SK-N-SH (cell line): Measurements from ENCODE around the gene DDX51. TPM values are rescaled to one million over a fixed set of nuclear protein-coding genes. Genes with fewer than 3 reads are reported as not detected.
A peak's percentile ranks its signal among the peaks of the same experiment; 100 is the strongest.

ENCODE experiments used
- CTCF ChIA-PET: fragments of 300-600, 350-600 bp; formaldehyde crosslinking; extraction: SDS; loops from one replicate; lab custom pipeline; 2021; lab: Yijun Ruan, JAX
- POLR2A ChIA-PET: fragments of 350-600 bp; sonication (Branson Sonifier 250); formaldehyde crosslinking; extraction: SDS; loops from one replicate; lab custom pipeline; 2020; ENCODE audit warnings: antibody characterized with exemption, inconsistent platforms; lab: Yijun Ruan, JAX
- DNase-seq: peaks from one replicate; pipeline ENCODE4 v3.0.0; 2012
- H2AFZ ChIP-seq: fragments of 200-600 bp; sonication (generic); 2 replicates; pipeline ENCODE4 v1.8.1; 2016; ENCODE audit warnings: antibody characterized with exemption, mild to moderate bottlenecking, low read depth
- H3F3A ChIP-seq: fragments of 200-600 bp; sonication (generic); replicated peaks from 2 replicates; pipeline ENCODE3; 2016; ENCODE audit warnings: antibody characterized with exemption, mild to moderate bottlenecking; ENCODE audit not compliant: insufficient read depth
- H3K27ac ChIP-seq, 2 experiments: fragments of 200-500 bp in 1 of 2; fragments of 200-600 bp in 1 of 2; sonication (Bioruptor generic) in 1 of 2; sonication (generic), shearing (Covaris generic) in 1 of 2; 2 replicates each; pipeline versions ENCODE4 v1.5.1 to v1.6.1; 2014 to 2016; ENCODE audit warnings: low read depth in 2 of 2, inconsistent platforms in 1 of 2, low read length in 1 of 2, mild to moderate bottlenecking in 1 of 2, mixed read lengths in 1 of 2
- H3K27me3 ChIP-seq: fragments of 200-600 bp; sonication (generic), shearing (Covaris generic); 2 replicates; pipeline ENCODE4 v1.6.1; 2016; ENCODE audit warnings: mixed run types; ENCODE audit not compliant: insufficient read depth
- H3K36me3 ChIP-seq, 2 experiments: fragments of 200-500 bp in 1 of 2; fragments of 200-600 bp in 1 of 2; sonication (Bioruptor generic) in 1 of 2; sonication (generic) in 1 of 2; replicated peaks in 1 of 2; 2 replicates each; pipeline versions ENCODE3 to v1.5.1; 2014 to 2016; ENCODE audit warnings: low read length in 1 of 2, mild to moderate bottlenecking in 1 of 2; ENCODE audit not compliant: insufficient read depth in 2 of 2, control insufficient read depth in 1 of 2
- H3K4me1 ChIP-seq, 2 experiments: fragments of 200-500 bp in 1 of 2; fragments of 200-600 bp in 1 of 2; sonication (Bioruptor generic) in 1 of 2; sonication (generic), shearing (Covaris generic) in 1 of 2; 2 replicates each; pipeline versions ENCODE4 v1.5.1 to v1.6.1; 2014 to 2016; ENCODE audit warnings: low read depth in 1 of 2, low read length in 1 of 2, mixed run types in 1 of 2; ENCODE audit not compliant: insufficient read depth in 2 of 2, control insufficient read depth in 1 of 2
- H3K4me2 ChIP-seq: fragments of 200-600 bp; sonication (generic), shearing (Covaris generic); 2 replicates; pipeline ENCODE4 v1.6.1; 2017; ENCODE audit warnings: mixed run types
- H3K4me3 ChIP-seq, 2 experiments: fragments of 200-500 bp in 1 of 2; fragments of 200-600 bp in 1 of 2; sonication (Bioruptor generic) in 1 of 2; sonication (generic), shearing (Covaris generic) in 1 of 2; 2 replicates each; pipeline versions ENCODE4 v1.5.1 to v1.8.1; 2014 to 2016; ENCODE audit warnings: low read depth in 2 of 2, inconsistent platforms in 1 of 2, low read length in 1 of 2, mild to moderate bottlenecking in 1 of 2, mixed read lengths in 1 of 2, moderate library complexity in 1 of 2
- H3K79me2 ChIP-seq: fragments of 200-600 bp; sonication (generic); 2 replicates; pipeline ENCODE4 v1.8.1; 2017; ENCODE audit warnings: mild to moderate bottlenecking; ENCODE audit not compliant: insufficient read depth
- H3K9ac ChIP-seq: fragments of 200-600 bp; sonication (generic); 2 replicates; pipeline ENCODE4 v1.6.1; 2017; ENCODE audit warnings: mixed run types
- H3K9me2 ChIP-seq: fragments of 200-600 bp; sonication (generic); 2 replicates; pipeline ENCODE4 v1.6.1; 2017; ENCODE audit warnings: mixed run types
- H3K9me3 ChIP-seq: fragments of 200-600 bp; sonication (generic); 2 replicates; pipeline ENCODE4 v1.6.1; 2017; ENCODE audit warnings: mixed run types, mild to moderate bottlenecking, moderate library complexity
- H4K20me1 ChIP-seq: fragments of 200-600 bp; sonication (generic); 2 replicates; pipeline ENCODE4 v1.6.1; 2017; ENCODE audit warnings: mild to moderate bottlenecking, mixed run types; ENCODE audit not compliant: insufficient read depth
- CHD2 ChIP-seq: fragments of 150-350 bp; IDR thresholded peaks from 2 replicates; pipeline ENCODE4 v1.6.1; 2018; ENCODE audit warnings: low read length; ENCODE audit not compliant: partially characterized antibody
- ELF1 ChIP-seq: IDR thresholded peaks from 2 replicates; pipeline ENCODE4 v1.4.0; 2012
- EP300 ChIP-seq, 2 experiments: IDR thresholded peaks; 2 replicates each; pipeline versions ENCODE4 v1.4.0 to v1.6.1; 2012; ENCODE audit warnings: borderline replicate concordance in 1 of 2, low read depth in 1 of 2, low read length in 1 of 2
- FOSL2 ChIP-seq: IDR thresholded peaks from 2 replicates; pipeline ENCODE4 v1.4.0; 2012; ENCODE audit warnings: low read depth, mild to moderate bottlenecking, moderate library complexity, borderline replicate concordance
- FOXJ3 ChIP-seq: sonication (generic); formaldehyde crosslinking; IDR thresholded peaks from 2 replicates; pipeline ENCODE4 v1.5.1; 2020; ENCODE audit warnings: mild to moderate bottlenecking, missing genetic modification reagents
- FOXM1 ChIP-seq: IDR thresholded peaks from 2 replicates; pipeline ENCODE4 v1.4.0; 2012; ENCODE audit warnings: low read depth, mild to moderate bottlenecking
- GABPA ChIP-seq: IDR thresholded peaks from 2 replicates; pipeline ENCODE4 v1.4.0; 2012; ENCODE audit warnings: low read depth, mild to moderate bottlenecking
- JUND ChIP-seq: IDR thresholded peaks from 2 replicates; pipeline ENCODE4 v1.4.0; 2012
- MEF2A ChIP-seq: IDR thresholded peaks from 2 replicates; pipeline ENCODE4 v1.4.0; 2012; ENCODE audit warnings: low read depth, borderline replicate concordance
- RAD21 ChIP-seq: IDR thresholded peaks from 2 replicates; pipeline ENCODE4 v1.6.1; 2012; ENCODE audit warnings: mild to moderate bottlenecking, low read length
- RFX5 ChIP-seq: IDR thresholded peaks from 2 replicates; pipeline ENCODE4 v1.6.1; 2012; ENCODE audit warnings: mild to moderate bottlenecking, improper control_type of control experiment, low read length
- SIN3A ChIP-seq: IDR thresholded peaks from 2 replicates; pipeline ENCODE4 v1.6.1; 2012; ENCODE audit warnings: low read depth, mild to moderate bottlenecking, low read length, moderate library complexity, borderline replicate concordance
- TEAD4 ChIP-seq: IDR thresholded peaks from 2 replicates; pipeline ENCODE4 v1.4.0; 2012; ENCODE audit warnings: mild to moderate bottlenecking, borderline replicate concordance; ENCODE audit not compliant: insufficient read depth
- YY1 ChIP-seq: IDR thresholded peaks from 2 replicates; pipeline ENCODE4 v1.4.0; 2012; ENCODE audit warnings: low read depth, mild to moderate bottlenecking
- WGBS: methylation state at CpG from one replicate; pipeline ENCODE4 v1.1.6; 2017; ENCODE audit warnings: low lambda C conversion rate; 5-methylcytosine and 5-hydroxymethylcytosine counted together
- polyA plus RNA-seq, 3 experiments: library from polyadenylated mRNA; depleted of rRNA; stranded (reverse); fragments of >200 nt; gene quantifications; 2 replicates each; pipeline ENCODE4 v1.2.3, GENCODE V29; 2012
- TF ChIP-seq, protein P1 (sequence below): IDR thresholded peaks from 2 replicates; pipeline ENCODE4 v1.6.1; 2012; ENCODE audit warnings: mild to moderate bottlenecking, low read depth, low read length, moderate library complexity
- TF ChIP-seq, protein P2 (sequence below): fragments of 150-350 bp; IDR thresholded peaks from 2 replicates; pipeline ENCODE4 v1.6.1; 2016; ENCODE audit warnings: mild to moderate bottlenecking, low read depth, low read length

Gene DDX51
- polyA plus RNA-seq, 1 of the 3 experiments (the other 2 are of a cell fraction), result 17.3 TPM

DNA sequence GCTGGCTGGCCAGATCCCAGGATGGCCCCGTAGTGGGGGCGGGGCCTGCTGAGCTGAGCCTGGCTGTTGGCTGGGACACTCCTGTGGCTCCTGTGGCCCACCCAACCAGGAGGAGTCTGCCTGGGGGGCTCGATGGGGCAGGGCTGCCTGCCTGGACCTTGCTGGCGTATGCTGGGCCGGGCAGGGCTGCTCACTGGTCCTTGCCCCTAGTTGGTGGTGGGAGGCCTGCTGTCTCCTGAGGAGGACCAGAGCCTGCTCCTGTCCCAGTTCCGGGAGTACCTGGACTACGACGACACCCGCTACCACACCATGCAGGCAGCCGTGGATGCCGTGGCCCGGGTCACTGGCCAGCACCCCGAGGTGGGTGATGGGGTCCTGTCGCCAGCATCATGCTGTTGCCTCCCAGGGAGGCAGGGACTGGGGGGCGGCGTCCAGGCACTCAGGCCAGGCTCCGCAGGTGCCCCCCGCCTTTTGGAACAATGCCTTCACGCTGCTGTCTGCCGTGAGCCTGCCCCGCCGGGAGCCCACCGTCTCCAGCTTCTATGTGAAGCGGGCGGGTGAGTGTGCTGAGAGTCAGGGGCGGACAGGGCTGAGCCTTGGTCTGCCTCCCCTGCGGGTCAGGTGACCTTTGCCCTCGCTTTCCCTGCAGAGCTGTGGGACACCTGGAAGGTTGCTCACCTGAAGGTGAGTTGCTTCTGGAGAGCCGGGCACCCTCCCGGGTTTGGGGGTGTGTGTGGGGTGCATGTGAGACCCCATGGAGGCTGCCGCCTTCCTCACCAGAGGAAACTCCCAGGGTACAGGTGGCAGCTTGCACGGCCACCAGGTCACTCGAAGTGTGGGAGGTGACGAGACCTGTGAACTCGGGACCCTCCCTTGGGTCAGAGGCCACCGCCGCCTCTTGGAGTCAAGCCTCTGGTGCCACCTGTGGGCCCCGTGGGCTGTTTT lies 3.6 kb upstream of the DDX51 start (continued):
- no peak for TF ChIP-seq FOSL2

DNA sequence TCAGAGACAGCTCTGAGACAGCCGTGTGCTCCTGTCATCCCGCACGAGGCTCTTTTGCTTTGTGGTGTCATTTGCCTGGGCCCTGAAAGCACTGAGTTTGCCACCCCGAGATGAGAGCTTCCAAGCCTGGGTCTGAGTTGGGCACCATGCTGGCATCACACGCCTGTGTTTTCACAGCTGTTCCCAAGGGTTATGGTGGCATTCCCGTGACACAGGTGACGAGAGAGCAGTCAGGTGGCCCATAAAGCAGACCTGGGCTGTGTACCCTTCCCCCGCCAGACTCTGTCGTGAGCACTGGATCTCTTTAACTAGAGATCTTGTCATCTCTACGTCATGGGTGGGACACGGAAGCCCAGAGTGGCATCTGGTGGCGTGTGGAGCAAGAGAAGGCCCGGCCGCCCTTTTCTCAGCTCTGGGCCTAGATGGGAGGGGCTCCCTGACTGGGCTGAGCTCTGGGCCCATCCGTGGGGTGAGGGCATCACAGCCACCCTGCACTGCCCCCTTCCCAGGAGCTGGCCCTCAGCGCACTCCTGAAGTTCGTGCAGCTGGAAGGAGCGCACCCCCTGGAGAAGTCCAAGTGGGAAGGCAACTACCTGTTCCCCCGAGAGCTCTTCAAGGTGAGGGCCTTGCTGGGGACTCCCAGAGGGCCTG lies 2.8 kb upstream of the DDX51 start:
- no peak for TF ChIP-seq EP300 (IDR thresholded peaks at IDR 0.05; ENCODE audit: borderline replicate concordance in 1 of 2, low read depth in 1 of 2, low read length in 1 of 2)
- TF ChIP-seq, protein P1, sequence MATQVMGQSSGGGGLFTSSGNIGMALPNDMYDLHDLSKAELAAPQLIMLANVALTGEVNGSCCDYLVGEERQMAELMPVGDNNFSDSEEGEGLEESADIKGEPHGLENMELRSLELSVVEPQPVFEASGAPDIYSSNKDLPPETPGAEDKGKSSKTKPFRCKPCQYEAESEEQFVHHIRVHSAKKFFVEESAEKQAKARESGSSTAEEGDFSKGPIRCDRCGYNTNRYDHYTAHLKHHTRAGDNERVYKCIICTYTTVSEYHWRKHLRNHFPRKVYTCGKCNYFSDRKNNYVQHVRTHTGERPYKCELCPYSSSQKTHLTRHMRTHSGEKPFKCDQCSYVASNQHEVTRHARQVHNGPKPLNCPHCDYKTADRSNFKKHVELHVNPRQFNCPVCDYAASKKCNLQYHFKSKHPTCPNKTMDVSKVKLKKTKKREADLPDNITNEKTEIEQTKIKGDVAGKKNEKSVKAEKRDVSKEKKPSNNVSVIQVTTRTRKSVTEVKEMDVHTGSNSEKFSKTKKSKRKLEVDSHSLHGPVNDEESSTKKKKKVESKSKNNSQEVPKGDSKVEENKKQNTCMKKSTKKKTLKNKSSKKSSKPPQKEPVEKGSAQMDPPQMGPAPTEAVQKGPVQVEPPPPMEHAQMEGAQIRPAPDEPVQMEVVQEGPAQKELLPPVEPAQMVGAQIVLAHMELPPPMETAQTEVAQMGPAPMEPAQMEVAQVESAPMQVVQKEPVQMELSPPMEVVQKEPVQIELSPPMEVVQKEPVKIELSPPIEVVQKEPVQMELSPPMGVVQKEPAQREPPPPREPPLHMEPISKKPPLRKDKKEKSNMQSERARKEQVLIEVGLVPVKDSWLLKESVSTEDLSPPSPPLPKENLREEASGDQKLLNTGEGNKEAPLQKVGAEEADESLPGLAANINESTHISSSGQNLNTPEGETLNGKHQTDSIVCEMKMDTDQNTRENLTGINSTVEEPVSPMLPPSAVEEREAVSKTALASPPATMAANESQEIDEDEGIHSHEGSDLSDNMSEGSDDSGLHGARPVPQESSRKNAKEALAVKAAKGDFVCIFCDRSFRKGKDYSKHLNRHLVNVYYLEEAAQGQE, result no peak
- TF ChIP-seq RAD21, result no peak
- TF ChIP-seq TEAD4, result no peak
- TF ChIP-seq, protein P2, sequence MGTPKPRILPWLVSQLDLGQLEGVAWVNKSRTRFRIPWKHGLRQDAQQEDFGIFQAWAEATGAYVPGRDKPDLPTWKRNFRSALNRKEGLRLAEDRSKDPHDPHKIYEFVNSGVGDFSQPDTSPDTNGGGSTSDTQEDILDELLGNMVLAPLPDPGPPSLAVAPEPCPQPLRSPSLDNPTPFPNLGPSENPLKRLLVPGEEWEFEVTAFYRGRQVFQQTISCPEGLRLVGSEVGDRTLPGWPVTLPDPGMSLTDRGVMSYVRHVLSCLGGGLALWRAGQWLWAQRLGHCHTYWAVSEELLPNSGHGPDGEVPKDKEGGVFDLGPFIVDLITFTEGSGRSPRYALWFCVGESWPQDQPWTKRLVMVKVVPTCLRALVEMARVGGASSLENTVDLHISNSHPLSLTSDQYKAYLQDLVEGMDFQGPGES, result no peak
- no peak for TF ChIP-seq SIN3A
- TF ChIP-seq RFX5, result no peak
- TF ChIP-seq ELF1, result no peak
- no peak for TF ChIP-seq FOXJ3 (CRISPR knock-in tag)
- TF ChIP-seq FOXM1, result no peak
- no peak for TF ChIP-seq MEF2A
- no peak for TF ChIP-seq GABPA
- no peak for TF ChIP-seq YY1
- TF ChIP-seq JUND, result no peak
- TF ChIP-seq CHD2, result no peak
- ChIA-PET CTCF (interaction anchor here (1.2 kb wide), 1 partner anchor 268 kb away, joined by 9 read pairs; no protein-coding TSS in a partner anchor), POLR2A (interaction anchor here (1.1 kb wide), 1 partner anchor 14 kb away, joined by 3 read pairs; no protein-coding TSS in a partner anchor)
- Histone ChIP-seq H3K36me3 (peaks cover 0 to 25% of the 10 kb centered on the region in 2 experiments), H3K27me3 (no peaks in the 10 kb centered on the region), H2AFZ (no peak overlapping the region), H3K9me3 (no peaks in the 10 kb centered on the region), H3K4me3 (no peak overlapping the region), H3K4me2 (no peak overlapping the region), H3K27ac (no peak overlapping the region), H3K9me2 (no peaks in the 10 kb centered on the region), H3K9ac (no peak overlapping the region), H3K4me1 (peaks cover 0 to 22% of the 10 kb centered on the region in 2 experiments; a peak in 1 of 4 replicates), H4K20me1 (no peaks in the 10 kb centered on the region), H3K79me2 (peaks cover 44% of the 10 kb centered on the region), H3F3A (no peaks in the 10 kb centered on the region)
- DNase-seq, result peak; percentile 10
- 87% methylated on average over 16 of the region's 19 CpGs for WGBS
